WTC11 (cell line): Measurements from ENCODE around the gene ABCA3.

Experiments
- ARID4B ChIP-seq: sonication (generic); formaldehyde crosslinking; IDR thresholded peaks from 2 replicates; pipeline ENCODE4 v1.8.0; 2023; ENCODE audit warnings: missing genetic modification reagents, mild to moderate bottlenecking, borderline replicate concordance
- CTCF ChIP-seq: fragments of 200-600 bp; IDR thresholded peaks from 2 replicates; pipeline ENCODE4 v1.8.0; 2022; ENCODE audit warnings: antibody characterized with exemption
- FOXJ3 ChIP-seq: sonication (generic); formaldehyde crosslinking; IDR thresholded peaks from 2 replicates; pipeline ENCODE4 v1.9.0; 2021; ENCODE audit warnings: missing genetic modification reagents, mild to moderate bottlenecking, borderline replicate concordance
- NR3C1 ChIP-seq: sonication (generic); formaldehyde crosslinking; conservative IDR thresholded peaks from 2 replicates; pipeline ENCODE4 v1.8.1; 2023; ENCODE audit warnings: low read depth, mild to moderate bottlenecking, missing genetic modification reagents
- SOX15 ChIP-seq: fragments of 250-450 bp; sonication (Bioruptor Pico); IDR thresholded peaks from 2 replicates; pipeline ENCODE4 v1.9.0; 2021; ENCODE audit warnings: mild to moderate bottlenecking
- USF2 ChIP-seq: sonication (generic); formaldehyde crosslinking; IDR thresholded peaks from 2 replicates; pipeline ENCODE4 v1.8.1; 2023; ENCODE audit warnings: mild to moderate bottlenecking, missing genetic modification reagents, moderate library complexity
- ZNF219 ChIP-seq: sonication (generic); formaldehyde crosslinking; IDR thresholded peaks from 2 replicates; pipeline ENCODE4 v1.8.0; 2023; ENCODE audit warnings: missing genetic modification reagents, mild to moderate bottlenecking, borderline replicate concordance
- ZNF671 ChIP-seq: fragments of 250-450 bp; sonication (Bioruptor Pico); IDR thresholded peaks from 2 replicates; pipeline ENCODE4 v1.8.0; 2021; ENCODE audit warnings: mild to moderate bottlenecking
- ZSCAN18 ChIP-seq: fragments of 250-450 bp; sonication (Bioruptor Pico); IDR thresholded peaks from 2 replicates; pipeline ENCODE4 v2.1.2; 2022; ENCODE audit warnings: mild to moderate bottlenecking, moderate library complexity

- TF ChIP-seq CTCF: no peak
- no peak for TF ChIP-seq ZNF219 (CRISPR knock-in tag)
- TF ChIP-seq ARID4B (CRISPR knock-in tag): no peak
- TF ChIP-seq ZSCAN18 (CRISPR knock-in tag): no peak
- no peak for TF ChIP-seq SOX15
- no peak for TF ChIP-seq NR3C1 (CRISPR knock-in tag)
- no peak for TF ChIP-seq FOXJ3 (CRISPR knock-in tag)
- no peak for TF ChIP-seq ZNF671
- no peak for TF ChIP-seq USF2 (CRISPR knock-in tag)
These were observed 32.2 kb downstream of the ABCA3 start for GRCh38 chr16:2308089-2308962.
